HG02642 (cell line): ENCODE data around the gene LCK.

Experiments used
- ATAC-seq: cut with Tn5 transposase; IDR thresholded peaks from one replicate; pipeline ENCODE4 v1.9.1; 2021; ENCODE audit warnings: mild to moderate bottlenecking; ENCODE audit not compliant: unreplicated experiment, poor library complexity

The LCK gene

GRCh38 chr1:32311709-32312393 lies 60.8 kb downstream of the LCK start:
- ATAC-seq, result no peak

- peak; percentile 12 for ATAC-seq
These were observed 65.8 kb downstream of the LCK start for GRCh38 chr1:32316903-32317277.

DNA sequence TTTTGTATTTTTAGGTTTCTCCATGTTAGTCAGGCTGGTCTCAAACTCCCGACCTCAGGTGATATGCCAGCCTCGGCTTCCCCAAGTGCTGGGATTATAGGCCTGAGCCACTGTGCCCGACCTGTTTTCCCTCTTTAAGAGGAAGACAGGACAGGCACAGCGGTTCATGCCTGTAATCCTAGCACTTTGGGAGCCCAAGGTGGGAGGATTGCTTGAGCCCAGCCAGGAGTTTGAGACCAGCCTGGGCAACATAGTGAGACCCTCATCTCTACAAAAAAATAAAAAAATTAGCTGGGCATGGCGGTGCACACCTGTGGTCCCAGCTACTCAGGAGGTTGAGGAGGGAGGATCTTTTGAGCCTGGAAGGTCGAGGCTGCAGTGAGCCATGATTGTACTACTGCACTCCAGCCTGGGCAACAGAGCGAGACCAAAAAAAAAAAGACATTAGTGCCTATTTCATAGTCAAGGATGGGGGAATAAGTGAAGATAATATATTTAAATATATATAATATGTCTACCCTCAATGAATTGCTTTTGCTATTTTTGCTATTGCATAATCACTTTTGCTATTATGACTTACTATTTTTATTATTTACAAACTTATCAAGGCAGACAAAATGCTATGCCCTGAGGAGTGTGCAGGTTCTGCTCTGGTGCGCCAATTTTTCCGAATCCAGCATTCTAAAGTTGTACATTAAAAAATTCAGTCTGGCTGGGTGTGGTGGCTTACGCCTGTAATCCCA lies 67.2 kb downstream of the LCK start:
- ATAC-seq, result no peak

DNA sequence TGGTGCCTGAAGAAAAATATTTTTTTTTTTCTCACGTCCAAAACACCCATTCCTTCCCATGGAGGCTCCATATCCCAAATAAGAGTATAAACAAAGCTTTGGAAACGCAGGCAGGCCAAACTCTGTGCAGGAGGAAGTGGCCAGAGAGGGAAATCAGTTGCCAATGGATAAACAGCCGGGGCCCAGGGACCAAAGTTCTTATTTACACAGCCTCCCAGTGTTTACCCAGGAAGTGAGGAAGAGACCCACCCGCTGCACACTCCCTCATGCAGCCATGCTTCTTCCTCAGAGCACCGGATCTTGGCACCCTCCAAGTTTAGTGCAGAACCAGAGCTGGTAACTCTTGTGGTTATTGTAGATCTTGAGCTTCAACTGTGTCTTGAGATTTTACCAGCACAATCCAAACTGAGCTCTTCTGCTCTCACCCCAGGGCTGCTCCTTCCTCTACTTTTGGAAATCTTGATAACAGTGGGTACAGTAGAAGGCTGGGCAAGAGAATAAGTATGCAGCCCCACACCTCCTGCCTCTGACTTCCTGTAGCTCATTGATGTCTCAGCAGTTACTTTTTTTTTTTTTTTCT lies 70.7 kb downstream of the LCK start:
- no peak for ATAC-seq

DNA sequence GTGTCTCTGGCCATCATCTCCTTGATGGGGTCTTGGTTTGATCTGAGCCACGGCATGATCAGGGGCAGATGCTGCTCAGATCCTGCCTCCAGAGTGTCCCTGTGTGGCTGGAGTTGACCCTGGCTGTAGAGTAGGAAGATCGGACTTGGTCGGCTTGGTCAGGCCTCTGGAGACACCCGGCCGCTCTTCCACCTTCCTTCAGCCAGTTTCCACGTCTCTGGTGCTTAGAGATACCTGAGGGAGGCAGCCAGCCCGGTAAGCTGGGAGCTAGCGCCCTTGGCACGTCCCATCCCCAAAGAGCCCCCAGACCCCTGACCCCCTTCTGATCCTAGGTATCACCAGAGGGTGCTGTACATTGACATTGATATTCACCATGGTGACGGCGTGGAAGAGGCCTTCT lies 76.1 kb downstream of the LCK start:
- no peak for ATAC-seq

GRCh38 chr1:32329931-32330466 lies 78.9 kb downstream of the LCK start:
- ATAC-seq, result no peak

GRCh38 chr1:32330558-32331151 lies 79.6 kb downstream of the LCK start:
- ATAC-seq, result no peak

- no peak for ATAC-seq
These were observed 80.5 kb downstream of the LCK start for GRCh38 chr1:32331549-32331948.

GRCh38 chr1:32332290-32333079 lies 81.4 kb downstream of the LCK start:
- ATAC-seq, result no peak

- no peak for ATAC-seq
These were observed 82.3 kb downstream of the LCK start for GRCh38 chr1:32333251-32333963.

DNA sequence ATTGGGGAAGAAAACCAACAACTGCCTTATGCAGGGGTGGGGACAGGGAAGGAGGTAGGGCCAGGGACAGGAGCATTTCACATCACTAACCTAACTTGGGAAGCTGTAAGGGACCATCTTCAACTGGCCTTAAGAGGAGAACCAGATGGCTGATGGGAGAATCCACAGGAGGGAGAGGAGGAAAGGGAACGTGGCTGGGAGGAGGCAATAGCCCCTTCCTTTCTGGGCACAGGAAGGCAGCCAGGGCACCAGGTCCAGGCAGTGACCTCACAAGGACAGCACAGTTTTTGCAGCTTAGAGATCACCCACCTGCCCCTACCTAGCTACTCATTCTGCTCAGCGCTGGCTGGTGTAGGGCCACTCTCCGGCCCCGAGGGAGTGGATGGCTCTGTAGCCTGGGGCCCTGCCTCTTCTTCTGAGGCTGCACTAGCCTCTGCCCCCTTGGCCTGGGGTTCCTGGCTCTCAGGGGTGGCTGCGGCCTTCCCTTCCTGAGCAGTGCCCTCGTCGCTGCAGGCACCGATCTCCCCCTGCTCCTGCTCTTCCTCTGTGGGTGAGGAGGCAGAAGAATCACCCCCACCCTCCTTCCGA lies 83.3 kb downstream of the LCK start:
- no peak for ATAC-seq

DNA sequence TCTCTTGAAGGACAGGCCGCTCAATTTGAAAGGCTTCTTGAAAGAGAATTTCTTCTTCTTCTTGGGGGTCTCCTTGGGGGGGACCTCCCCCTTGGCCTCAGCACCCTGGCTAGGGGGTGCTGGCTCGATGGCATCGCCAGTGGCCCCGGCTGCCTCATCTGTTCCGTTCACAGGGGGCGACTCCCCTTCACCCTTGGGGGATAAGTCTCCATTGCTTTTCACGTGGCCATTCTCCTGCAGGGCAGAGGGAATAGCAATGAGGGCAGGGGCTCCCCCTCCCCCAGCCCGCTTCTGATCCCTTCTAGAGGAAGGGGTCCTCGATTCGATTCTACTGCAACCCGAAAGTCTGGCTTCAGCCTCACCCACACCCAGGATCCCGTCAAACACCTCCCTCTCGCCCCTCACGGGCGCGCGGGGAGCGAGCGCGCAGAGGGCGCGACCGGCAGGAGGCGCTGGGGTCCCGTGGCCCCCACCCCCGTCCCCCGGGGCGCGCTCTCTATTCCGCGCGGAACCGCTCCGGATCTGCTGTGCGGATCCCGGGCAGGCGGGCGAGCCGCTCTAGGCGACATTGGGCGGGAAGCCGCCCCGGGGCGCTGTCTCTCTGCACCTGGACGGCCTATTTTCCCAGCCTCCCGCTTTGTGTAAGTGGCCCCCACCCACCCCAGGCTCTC lies 83.9 kb downstream of the LCK start:
- peak; percentile 28 for ATAC-seq

DNA sequence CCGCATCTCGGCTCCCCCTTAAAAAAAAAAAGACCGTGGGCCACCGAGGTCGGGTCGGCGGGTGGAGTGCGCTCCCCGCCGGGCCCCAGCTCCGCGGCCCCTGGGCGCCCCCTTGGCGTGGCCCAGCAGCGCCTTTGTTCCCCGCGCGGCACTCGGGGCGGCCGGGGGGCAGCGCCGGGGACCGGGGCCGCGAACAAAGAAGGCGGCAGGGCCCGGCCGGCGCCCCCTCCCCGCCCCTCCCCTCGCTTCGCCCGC lies 84.4 kb downstream of the LCK start:
- peak; percentile 6 for ATAC-seq
